ENCODE data around the gene TUSC7.

The TUSC7 gene

GRCh38 chr3:116709479-116709878 lies at the start of gene TUSC7:
Gene TUSC7, plus strand, starts transcription at chr3:116709779.
- DNase-seq = no peak

GRCh38 chr3:116661196-116661595 lies 48.4 kb upstream of the TUSC7 start:
- DNase-seq = no peak

- DNase-seq = no peak
Measured at GRCh38 chr3:116663161-116664110, 46.1 kb upstream of the TUSC7 start.

- DNase-seq = no peak
Measured at GRCh38 chr3:116667324-116667723, 42.3 kb upstream of the TUSC7 start.

GRCh38 chr3:116667791-116668190 lies 41.8 kb upstream of the TUSC7 start:
- no peak for DNase-seq

- no peak for DNase-seq
Measured at GRCh38 chr3:116669576-116669975, 40.0 kb upstream of the TUSC7 start.

GRCh38 chr3:116671151-116671550 lies 38.4 kb upstream of the TUSC7 start:
- DNase-seq = no peak

GRCh38 chr3:116678853-116679252 lies 30.7 kb upstream of the TUSC7 start:
- no peak for DNase-seq

GRCh38 chr3:116691041-116691440 lies 18.5 kb upstream of the TUSC7 start:
- DNase-seq = no peak

GRCh38 chr3:116701070-116701469 lies 8.5 kb upstream of the TUSC7 start:
- DNase-seq = no peak

GRCh38 chr3:116702334-116702733 lies 7.2 kb upstream of the TUSC7 start:
- no peak for DNase-seq

GRCh38 chr3:116707531-116707930 lies 2.0 kb upstream of the TUSC7 start:
- DNase-seq = no peak

GRCh38 chr3:116716490-116716889 lies 6.9 kb downstream of the TUSC7 start:
- DNase-seq = no peak

- no peak for DNase-seq
Measured at GRCh38 chr3:116717566-116717965, 8.0 kb downstream of the TUSC7 start.

GRCh38 chr3:116728454-116728853 lies 18.9 kb downstream of the TUSC7 start:
- DNase-seq = no peak

GRCh38 chr3:116734243-116734642 lies 24.7 kb downstream of the TUSC7 start:
- DNase-seq = no peak

GRCh38 chr3:116739678-116740077 lies 30.1 kb downstream of the TUSC7 start:
- no peak for DNase-seq

- DNase-seq = no peak
Measured at GRCh38 chr3:116740293-116740692, 30.7 kb downstream of the TUSC7 start.

- DNase-seq = no peak
Measured at GRCh38 chr3:116741467-116741866, 31.9 kb downstream of the TUSC7 start.

GRCh38 chr3:116743062-116743461 lies 33.5 kb downstream of the TUSC7 start:
- no peak for DNase-seq

GRCh38 chr3:116749388-116749787 lies 39.8 kb downstream of the TUSC7 start:
- no peak for DNase-seq

GRCh38 chr3:116757315-116757714 lies 47.7 kb downstream of the TUSC7 start:
- no peak for DNase-seq

- DNase-seq = no peak
Measured at GRCh38 chr3:116759316-116759715, 49.7 kb downstream of the TUSC7 start.
